DND-41 (cell line): Measurements from ENCODE around the gene CCDC69.
"Not testable (repeated sequence)": the region's sequence is repeated elsewhere in the genome, so short reads cannot be mapped to it uniquely, and the experiment has no call there.

Source experiments
- ATAC-seq: fragments of 200-7000 bp; cut with Tn5 transposase; 3 replicates; pipeline ENCODE4 v1.9.1; 2021; ENCODE audit warnings: low read depth; ENCODE audit not compliant: insufficient read depth
- DNase-seq: peaks from one replicate; pipeline ENCODE4 v3.0.0-alpha.2; 2020
- H2AFZ ChIP-seq: 2 replicates; pipeline ENCODE4 v1.6.0; 2012; ENCODE audit warnings: low read depth, low read length
- H3K27ac ChIP-seq: 2 replicates; pipeline ENCODE4 v1.5.1; 2012; ENCODE audit warnings: low read length, inconsistent platforms
- H3K27me3 ChIP-seq: fragments of 200-600 bp; sonication (generic); 2 replicates; pipeline ENCODE4 v1.6.0; 2012; ENCODE audit warnings: low read length, mild to moderate bottlenecking, inconsistent platforms; ENCODE audit not compliant: insufficient read depth, poor library complexity
- H3K36me3 ChIP-seq: 2 replicates; pipeline ENCODE4 v1.5.1; 2012; ENCODE audit warnings: low read length, inconsistent platforms; ENCODE audit not compliant: insufficient read depth
- H3K4me1 ChIP-seq: 2 replicates; pipeline ENCODE4 v1.5.1; 2012; ENCODE audit warnings: mild to moderate bottlenecking, low read length; ENCODE audit not compliant: insufficient read depth
- H3K4me2 ChIP-seq: 2 replicates; pipeline ENCODE4 v1.6.0; 2012; ENCODE audit warnings: mild to moderate bottlenecking, moderate library complexity, low read length, inconsistent platforms; ENCODE audit not compliant: insufficient read depth
- H3K4me3 ChIP-seq, 2 experiments: fragments of 200-600 bp in 1 of 2; shearing (Covaris generic) in 1 of 2; 2 replicates each; pipeline ENCODE4 v1.5.1; 2012 to 2016; ENCODE audit warnings: inconsistent platforms in 2 of 2, low read length in 2 of 2, mild to moderate bottlenecking in 2 of 2, low read depth in 1 of 2, moderate library complexity in 1 of 2
- H3K79me2 ChIP-seq: 2 replicates; pipeline ENCODE4 v1.6.0; 2012; ENCODE audit warnings: low read length, inconsistent platforms; ENCODE audit not compliant: insufficient read depth
- H3K9ac ChIP-seq: 2 replicates; pipeline ENCODE4 v1.6.0; 2012; ENCODE audit warnings: low read depth, mild to moderate bottlenecking, inconsistent platforms, low read length, moderate library complexity
- H3K9me3 ChIP-seq: 2 replicates; pipeline ENCODE4 v1.5.1; 2012; ENCODE audit warnings: low read length, moderate library complexity, mild to moderate bottlenecking, inconsistent platforms; ENCODE audit not compliant: insufficient read depth, severe bottlenecking
- H4K20me1 ChIP-seq: 2 replicates; pipeline ENCODE4 v1.6.0; 2012; ENCODE audit warnings: low read length; ENCODE audit not compliant: insufficient read depth
- CTCF ChIP-seq: IDR thresholded peaks from 2 replicates; pipeline ENCODE4 v1.5.1; 2012; ENCODE audit warnings: borderline replicate concordance, low read length, moderate library complexity, mild to moderate bottlenecking; ENCODE audit not compliant: poor library complexity, severe bottlenecking; ENCODE audit errors: extremely low read depth
- EZH2 ChIP-seq: IDR thresholded peaks from 3 replicates; pipeline ENCODE4 v1.6.1; 2012; ENCODE audit warnings: borderline replicate concordance, low read depth, mild to moderate bottlenecking, moderate library complexity, low read length, inconsistent platforms; ENCODE audit not compliant: severe bottlenecking

CCDC69 gene

GRCh38 chr5:151255621-151256286 is 31.9 kb upstream of the CCDC69 start:
- no peak overlapping the region for H3K27ac ChIP-seq
- H4K20me1 ChIP-seq: peaks cover 65% of the 10 kb centered on the region
- no peak overlapping the region for H3K4me3 ChIP-seq
- peaks cover 65% of the 10 kb centered on the region for H3K79me2 ChIP-seq
- H3K9ac ChIP-seq: no peak overlapping the region
- no peak overlapping the region for H2AFZ ChIP-seq
- DNase-seq: no peak
- no peak for ATAC-seq
- TF ChIP-seq CTCF (no peak), EZH2 (no peak)
- no peak overlapping the region for H3K4me2 ChIP-seq
- H3K27me3 ChIP-seq: no peaks in the 10 kb centered on the region
- peaks cover 60% of the 10 kb centered on the region for H3K36me3 ChIP-seq
- peaks cover 28% of the 10 kb centered on the region for H3K4me1 ChIP-seq
- H3K9me3 ChIP-seq: no peaks in the 10 kb centered on the region

- H3K4me1 ChIP-seq: peaks cover 36% of the 10 kb centered on the region
- ATAC-seq, H3K4me3 ChIP-seq, DNase-seq, H3K27ac ChIP-seq, H3K9me3 ChIP-seq, H2AFZ ChIP-seq, H3K4me2 ChIP-seq, H3K9ac ChIP-seq, H3K27me3 ChIP-seq: not testable (repeated sequence)
- peaks cover 69% of the 10 kb centered on the region for H4K20me1 ChIP-seq
- H3K79me2 ChIP-seq: peaks cover 70% of the 10 kb centered on the region
- peaks cover 65% of the 10 kb centered on the region for H3K36me3 ChIP-seq
Measured at GRCh38 chr5:151254990-151255389, 31.1 kb upstream of the CCDC69 start.

GRCh38 chr5:151254556-151254955 is 30.7 kb upstream of the CCDC69 start:
- TF ChIP-seq CTCF: no peak
- H2AFZ ChIP-seq: no peak overlapping the region
- H3K79me2 ChIP-seq: peaks cover 72% of the 10 kb centered on the region
- no peak overlapping the region for H3K4me3 ChIP-seq
- peaks cover 66% of the 10 kb centered on the region for H4K20me1 ChIP-seq
- no peaks in the 10 kb centered on the region for H3K27me3 ChIP-seq
- no peak overlapping the region for H3K4me2 ChIP-seq
- H3K36me3 ChIP-seq: peaks cover 65% of the 10 kb centered on the region
- peaks cover 37% of the 10 kb centered on the region for H3K4me1 ChIP-seq
- H3K27ac ChIP-seq: no peak overlapping the region
- H3K9me3 ChIP-seq: no peaks in the 10 kb centered on the region
- no peak for DNase-seq
- H3K9ac ChIP-seq: no peak overlapping the region
- no peak for ATAC-seq

GRCh38 chr5:151253605-151253950 is 29.7 kb upstream of the CCDC69 start:
- peak overlapping the region in 1 of 2 experiments; percentile 69; a peak in 3 of 4 replicates for H3K4me3 ChIP-seq
- peaks cover 60% of the 10 kb centered on the region for H4K20me1 ChIP-seq
- ATAC-seq (no peak), DNase-seq (no peak)
- H3K4me1 ChIP-seq: peaks cover 47% of the 10 kb centered on the region
- no peak for TF ChIP-seq CTCF
- no peak for TF ChIP-seq EZH2
- peak overlapping the region; percentile 71 for H3K27ac ChIP-seq
- H3K79me2 ChIP-seq: peaks cover 72% of the 10 kb centered on the region
- peaks cover 65% of the 10 kb centered on the region for H3K36me3 ChIP-seq
- no peaks in the 10 kb centered on the region for H3K27me3 ChIP-seq
- H3K4me2 ChIP-seq: peak overlapping the region; percentile 90
- no peaks in the 10 kb centered on the region for H3K9me3 ChIP-seq
- peak overlapping the region; percentile 56 for H3K9ac ChIP-seq
- H2AFZ ChIP-seq: no peak overlapping the region
